Measurements from ENCODE around the gene UPB1.
A peak's percentile ranks its signal among the peaks of the same experiment; 100 is the strongest.

DNA sequence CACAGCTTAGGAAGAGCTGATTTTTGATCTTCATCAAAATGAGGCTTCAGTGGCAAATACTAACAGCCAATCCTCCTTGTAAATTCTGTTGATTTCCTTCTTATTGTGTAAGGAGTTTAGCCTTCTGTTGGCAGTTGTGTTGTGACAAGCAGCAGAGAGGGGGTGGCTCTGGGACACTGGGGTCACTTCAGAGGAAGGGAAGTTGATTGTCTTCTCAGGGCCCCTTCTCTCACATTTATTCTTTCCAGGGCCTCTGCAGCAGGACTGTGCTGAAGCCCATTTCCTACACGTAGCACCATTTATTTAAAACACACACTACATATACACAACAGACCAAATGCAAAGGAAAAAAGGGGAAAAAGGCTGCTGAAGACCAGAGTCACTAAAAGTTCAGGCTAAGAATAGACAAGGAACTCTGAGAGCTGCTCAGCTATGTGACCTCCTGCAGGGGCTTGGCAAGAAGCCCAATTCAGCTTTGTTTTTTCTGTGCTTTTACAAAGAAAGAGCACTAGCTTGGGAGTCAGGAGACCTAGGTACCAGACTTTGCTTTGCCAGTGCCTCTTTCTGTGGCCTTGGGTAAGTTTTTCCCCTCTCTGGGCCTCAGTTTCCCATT, 28.3 kb upstream of the UPB1 start:
- TF ChIP-seq NFIC (IDR thresholded peaks at IDR 0.05) (peak; percentile 95), TAF1 (IDR thresholded peaks at IDR 0.05; ENCODE audit: low read depth) (no peak), CEBPB (IDR thresholded peaks at IDR 0.05) (no peak), RAD21 (IDR thresholded peaks at IDR 0.05; ENCODE audit: low read depth) (no peak)
- TF ChIP-seq, protein P1, sequence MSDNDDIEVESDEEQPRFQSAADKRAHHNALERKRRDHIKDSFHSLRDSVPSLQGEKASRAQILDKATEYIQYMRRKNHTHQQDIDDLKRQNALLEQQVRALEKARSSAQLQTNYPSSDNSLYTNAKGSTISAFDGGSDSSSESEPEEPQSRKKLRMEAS (IDR thresholded peaks at IDR 0.05), result no peak

Data from Ishikawa (cell line).